Suprapubic skin (tissue), 4 donors: ENCODE results near the gene AGTRAP. TPM values are rescaled to one million over a fixed set of nuclear protein-coding genes. Genes with fewer than 3 reads are reported as not detected.

Experiments used
- DNase-seq, 2 donors: peaks; one replicate each; pipeline ENCODE4 v3.0.0-alpha.2; 2019; ENCODE audit warnings: low spot score in 2 of 2
- H3K27ac ChIP-seq: fragments of 200-600 bp; sonication (generic); one replicate; pipeline ENCODE4 v1.5.1; 2019
- H3K27me3 ChIP-seq: fragments of 200-600 bp; sonication (generic); one replicate; pipeline ENCODE4 v1.5.1; 2019
- H3K36me3 ChIP-seq: fragments of 200-600 bp; sonication (generic); one replicate; pipeline ENCODE4 v1.5.1; 2019
- H3K4me1 ChIP-seq: fragments of 200-600 bp; sonication (generic); one replicate; pipeline ENCODE4 v1.5.1; 2019
- H3K4me3 ChIP-seq: fragments of 200-600 bp; sonication (generic); one replicate; pipeline ENCODE4 v1.5.1; 2019; ENCODE audit warnings: mild to moderate bottlenecking
- H3K9me3 ChIP-seq: fragments of 200-600 bp; sonication (generic); one replicate; pipeline ENCODE4 v1.5.1; 2019
- EP300 ChIP-seq: sonication (generic); formaldehyde crosslinking; IDR thresholded peaks from one replicate; pipeline ENCODE4 v1.6.1; 2017; ENCODE audit warnings: antibody characterized with exemption
- POLR2A ChIP-seq, 2 donors: fragments of 450-650 bp; IDR thresholded peaks; one replicate each; pipeline ENCODE4 v1.6.1; 2017; ENCODE audit warnings: antibody characterized with exemption in 2 of 2, mild to moderate bottlenecking in 2 of 2, moderate library complexity in 2 of 2
- POLR2AphosphoS5 ChIP-seq, 3 donors: sonication (generic); formaldehyde crosslinking; IDR thresholded peaks; one replicate each; pipeline ENCODE4 v1.6.1; 2017; ENCODE audit warnings: antibody characterized with exemption in 3 of 3
- WGBS: methylation state at CpG from one replicate; pipeline ENCODE4 v1.1.5; 2018; 5-methylcytosine and 5-hydroxymethylcytosine counted together
- total RNA-seq, 4 donors: library from RNA; depleted of rRNA; stranded (reverse); fragments of >200 nt; gene quantifications; one replicate each; pipeline ENCODE4 v1.1.0, GENCODE V29; 2016
- TF ChIP-seq, protein P1 (sequence below), 2 donors: fragments of 200-600 bp in 1 of 2; fragments of 450-650 bp in 1 of 2; sonication (generic) in 1 of 2; IDR thresholded peaks; one replicate each; pipeline ENCODE4 v1.5.1; 2016 to 2019; ENCODE audit warnings: antibody characterized with exemption in 2 of 2, mild to moderate bottlenecking in 1 of 2, moderate library complexity in 1 of 2

The AGTRAP gene
- total RNA-seq, 4 donors from 2014 or later, result 34.7 to 52.5 (median 47.2) TPM

DNA sequence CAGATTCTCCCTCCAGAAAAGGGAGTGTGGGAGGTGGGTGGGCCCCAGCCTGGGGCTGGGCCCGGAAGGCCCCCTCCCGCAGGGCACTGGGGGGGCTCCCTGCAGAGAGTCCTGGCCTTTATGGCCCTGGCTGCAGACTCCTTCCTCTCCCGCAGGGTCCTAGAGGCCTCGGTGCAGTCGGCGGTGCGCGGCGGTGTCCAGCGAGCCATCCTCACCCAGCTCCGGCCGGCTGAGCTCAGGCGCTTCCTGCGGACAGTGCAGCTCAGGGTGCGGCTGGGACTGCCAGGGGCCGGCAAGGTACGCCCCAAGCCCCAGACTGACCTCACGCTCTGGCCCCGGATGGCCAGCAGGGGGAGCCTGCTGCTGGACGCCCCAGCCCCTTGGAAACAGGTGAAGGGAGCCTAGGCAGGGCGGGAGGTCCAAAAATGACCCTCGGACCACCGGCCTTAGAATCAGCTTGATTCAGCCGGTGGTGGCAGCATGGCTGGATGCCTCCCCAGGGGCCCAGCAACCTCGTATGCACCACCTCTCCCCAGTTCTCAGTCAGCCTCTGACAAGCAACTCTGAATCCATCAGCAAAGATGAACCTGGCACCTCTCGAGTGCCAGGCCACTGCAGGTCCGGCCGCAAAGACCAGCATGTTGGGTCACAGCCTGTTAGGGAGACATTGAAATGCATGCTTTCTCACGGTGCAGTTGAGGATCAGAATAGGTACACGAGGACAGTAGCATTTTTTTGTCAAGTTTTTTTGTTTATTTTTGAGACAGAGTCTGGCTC is 49.2 kb downstream of the AGTRAP start:
- H3K36me3 ChIP-seq, result peaks cover 2% of the 10 kb centered on the region
- TF ChIP-seq EP300 (no peak), POLR2A (IDR thresholded peaks at IDR 0.05) (no peak)
- TF ChIP-seq, protein P1, sequence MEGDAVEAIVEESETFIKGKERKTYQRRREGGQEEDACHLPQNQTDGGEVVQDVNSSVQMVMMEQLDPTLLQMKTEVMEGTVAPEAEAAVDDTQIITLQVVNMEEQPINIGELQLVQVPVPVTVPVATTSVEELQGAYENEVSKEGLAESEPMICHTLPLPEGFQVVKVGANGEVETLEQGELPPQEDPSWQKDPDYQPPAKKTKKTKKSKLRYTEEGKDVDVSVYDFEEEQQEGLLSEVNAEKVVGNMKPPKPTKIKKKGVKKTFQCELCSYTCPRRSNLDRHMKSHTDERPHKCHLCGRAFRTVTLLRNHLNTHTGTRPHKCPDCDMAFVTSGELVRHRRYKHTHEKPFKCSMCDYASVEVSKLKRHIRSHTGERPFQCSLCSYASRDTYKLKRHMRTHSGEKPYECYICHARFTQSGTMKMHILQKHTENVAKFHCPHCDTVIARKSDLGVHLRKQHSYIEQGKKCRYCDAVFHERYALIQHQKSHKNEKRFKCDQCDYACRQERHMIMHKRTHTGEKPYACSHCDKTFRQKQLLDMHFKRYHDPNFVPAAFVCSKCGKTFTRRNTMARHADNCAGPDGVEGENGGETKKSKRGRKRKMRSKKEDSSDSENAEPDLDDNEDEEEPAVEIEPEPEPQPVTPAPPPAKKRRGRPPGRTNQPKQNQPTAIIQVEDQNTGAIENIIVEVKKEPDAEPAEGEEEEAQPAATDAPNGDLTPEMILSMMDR (IDR thresholded peaks at IDR 0.05), result peak; percentile 52 to 76
- peak overlapping the region; percentile 32 for H3K4me3 ChIP-seq
- DNase-seq, result peak; percentile 82 to 88
- H3K9me3 ChIP-seq, result no peaks in the 10 kb centered on the region
- H3K4me1 ChIP-seq, result peaks cover 50% of the 10 kb centered on the region
- H3K27ac ChIP-seq, result no peak overlapping the region
- 32% methylated on average over 7 of the region's 30 CpGs for WGBS
- H3K27me3 ChIP-seq, result no peaks in the 10 kb centered on the region

DNA sequence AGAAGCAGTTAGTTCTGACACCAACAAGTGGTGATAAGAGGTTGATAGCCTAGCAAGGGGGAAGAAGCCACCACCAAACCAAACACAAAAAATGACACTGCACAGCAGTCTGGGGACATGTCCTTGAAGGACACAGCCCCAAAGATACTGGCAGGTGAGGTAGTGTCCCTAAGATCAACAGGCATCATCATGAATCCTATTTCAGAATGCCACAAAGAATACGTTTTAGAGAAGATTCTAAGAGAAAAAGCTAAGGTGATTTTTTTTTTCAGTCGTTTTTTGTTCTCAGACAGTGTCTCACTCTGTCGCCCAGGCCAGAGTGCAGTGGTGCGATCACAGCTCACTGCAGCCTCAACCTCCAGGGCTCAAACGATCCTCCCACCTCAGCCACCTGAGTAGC is 50.2 kb downstream of the AGTRAP start:
- H3K27ac ChIP-seq, result no peak overlapping the region
- TF ChIP-seq POLR2AphosphoS5 (IDR thresholded peaks at IDR 0.05) (no peak), EP300 (no peak), POLR2A (IDR thresholded peaks at IDR 0.05) (no peak)
- peaks cover 60% of the 10 kb centered on the region for H3K4me1 ChIP-seq
- H3K36me3 ChIP-seq, result peaks cover 3% of the 10 kb centered on the region
- H3K9me3 ChIP-seq, result no peaks in the 10 kb centered on the region
- no peak overlapping the region for H3K4me3 ChIP-seq
- no peaks in the 10 kb centered on the region for H3K27me3 ChIP-seq
- no peak for DNase-seq
- WGBS, result 53% methylated on average over 5 of the region's 5 CpGs

DNA sequence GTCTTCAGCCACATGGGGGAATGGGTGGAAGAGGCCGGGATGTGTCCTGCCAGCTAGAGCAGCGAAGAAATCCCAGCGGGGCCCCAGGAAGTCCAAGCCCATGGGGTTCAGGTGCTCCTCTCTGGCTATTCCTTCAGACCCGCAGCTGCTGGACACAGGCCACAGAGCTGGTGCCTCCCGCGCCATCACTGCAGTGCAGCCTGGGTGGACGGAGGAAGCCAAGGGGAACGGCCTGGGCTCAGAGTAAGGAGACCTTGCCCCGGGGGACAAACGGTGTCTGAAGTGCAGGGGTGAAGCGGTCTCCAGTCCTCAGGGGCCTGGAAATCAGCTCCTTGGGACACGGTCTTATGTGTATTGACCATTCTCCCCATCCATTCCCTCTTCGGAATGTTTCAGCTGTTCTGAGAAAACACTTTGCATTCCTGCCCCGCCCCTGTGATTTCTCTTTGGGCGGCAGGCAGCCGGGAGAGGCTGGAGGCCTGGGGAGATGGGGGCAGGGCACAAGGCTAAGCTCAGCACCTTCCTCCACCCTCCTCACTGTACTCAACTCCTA is 51.4 kb downstream of the AGTRAP start:
- Histone ChIP-seq H3K4me1 (peaks cover 70% of the 10 kb centered on the region), H3K27me3 (no peaks in the 10 kb centered on the region), H3K27ac (peak overlapping the region; percentile 88), H3K36me3 (peaks cover 9% of the 10 kb centered on the region), H3K9me3 (no peaks in the 10 kb centered on the region), H3K4me3 (no peak overlapping the region)
- WGBS, result 11% methylated on average over 3 of the region's 16 CpGs
- TF ChIP-seq POLR2AphosphoS5 (IDR thresholded peaks at IDR 0.05), result peak in 1 of 3 donors; percentile 21
- TF ChIP-seq, protein P1 (IDR thresholded peaks at IDR 0.05), result no peak
- DNase-seq, result peak in 1 of 2 donors; percentile 77

DNA sequence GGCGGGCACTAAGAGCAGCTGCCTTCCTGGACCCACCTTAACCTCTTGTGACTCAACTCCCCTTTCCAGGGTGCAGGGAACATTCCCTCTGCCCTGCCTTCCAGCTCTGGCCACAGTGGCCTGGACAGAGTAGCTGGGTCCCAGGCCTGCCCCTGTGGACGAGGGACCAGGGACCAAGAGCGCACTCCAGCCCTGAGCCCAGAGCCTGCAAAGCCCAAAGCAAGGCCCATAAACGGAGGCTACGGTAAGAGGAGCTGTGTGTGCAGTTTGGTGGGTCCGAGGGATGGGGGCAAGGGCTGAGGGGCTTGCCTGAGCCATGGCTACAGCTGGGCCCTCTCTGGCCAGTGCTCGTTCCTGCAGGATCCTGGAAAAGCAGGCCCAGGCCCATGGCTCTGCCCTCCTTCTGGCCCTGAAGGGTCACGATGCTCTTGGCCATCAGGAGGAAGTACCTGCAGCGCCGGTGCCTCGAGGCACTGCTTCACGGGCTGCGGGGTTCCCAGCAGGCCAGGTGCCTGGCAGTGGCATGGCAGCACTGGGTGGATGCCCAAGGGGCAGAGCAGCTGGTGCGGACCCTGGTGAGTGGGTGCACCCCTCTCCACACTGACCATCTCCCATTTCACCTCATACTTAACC is 52.0 kb downstream of the AGTRAP start:
- WGBS, result 0% methylated on average over 1 of the region's 14 CpGs
- peaks cover 76% of the 10 kb centered on the region for H3K4me1 ChIP-seq
- H3K36me3 ChIP-seq, result peaks cover 14% of the 10 kb centered on the region

DNA sequence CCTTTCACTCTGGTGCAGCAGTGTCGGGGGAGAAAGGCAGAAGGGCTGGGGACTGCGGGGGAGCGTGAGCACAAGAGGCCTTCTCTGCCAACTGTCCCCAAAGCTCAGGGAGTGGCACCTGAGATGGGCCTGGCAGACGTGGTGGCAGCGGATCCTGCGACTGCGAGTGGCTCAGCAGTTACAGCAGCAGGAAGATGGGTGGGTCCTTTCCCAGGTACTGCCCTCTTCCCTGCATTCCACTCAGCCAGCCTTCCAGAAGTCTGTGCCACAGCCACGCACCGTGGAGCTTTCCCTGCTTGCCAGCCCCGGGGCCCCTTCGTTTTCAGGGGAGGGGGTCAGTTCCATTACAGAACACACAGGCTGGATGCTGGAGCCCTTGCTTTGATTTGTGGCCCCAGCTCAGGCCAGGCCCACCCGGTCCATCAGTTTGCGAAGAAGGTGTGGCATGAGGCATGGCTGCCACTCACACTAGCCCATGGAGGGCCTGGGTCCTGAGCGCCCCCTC is 52.7 kb downstream of the AGTRAP start:
- Histone ChIP-seq H3K27me3 (no peaks in the 10 kb centered on the region), H3K4me1 (peaks cover 76% of the 10 kb centered on the region), H3K36me3 (peaks cover 17% of the 10 kb centered on the region), H3K4me3 (peak overlapping the region; percentile 5), H3K27ac (peak overlapping the region; percentile 88), H3K9me3 (no peaks in the 10 kb centered on the region)
- 67% methylated on average over 5 of the region's 14 CpGs for WGBS
- no peak for DNase-seq
- TF ChIP-seq POLR2AphosphoS5 (IDR thresholded peaks at IDR 0.05), result no peak
- TF ChIP-seq EP300, result no peak
- TF ChIP-seq, protein P1 (IDR thresholded peaks at IDR 0.05), result no peak
- TF ChIP-seq POLR2A (IDR thresholded peaks at IDR 0.05), result no peak

More for the DNA sequence above, 52.0 kb downstream of the AGTRAP start:
- H3K9me3 ChIP-seq, result no peaks in the 10 kb centered on the region
- H3K27ac ChIP-seq, result peak overlapping the region; percentile 88
- no peak for TF ChIP-seq POLR2AphosphoS5 (IDR thresholded peaks at IDR 0.05)
- no peak for TF ChIP-seq POLR2A (IDR thresholded peaks at IDR 0.05)
- TF ChIP-seq, protein P1 (IDR thresholded peaks at IDR 0.05), result no peak
- no peak for TF ChIP-seq EP300
- H3K27me3 ChIP-seq, result no peaks in the 10 kb centered on the region
- no peak overlapping the region for H3K4me3 ChIP-seq
- no peak for DNase-seq
